ENCODE results near the gene EEF1A2.

DNA sequence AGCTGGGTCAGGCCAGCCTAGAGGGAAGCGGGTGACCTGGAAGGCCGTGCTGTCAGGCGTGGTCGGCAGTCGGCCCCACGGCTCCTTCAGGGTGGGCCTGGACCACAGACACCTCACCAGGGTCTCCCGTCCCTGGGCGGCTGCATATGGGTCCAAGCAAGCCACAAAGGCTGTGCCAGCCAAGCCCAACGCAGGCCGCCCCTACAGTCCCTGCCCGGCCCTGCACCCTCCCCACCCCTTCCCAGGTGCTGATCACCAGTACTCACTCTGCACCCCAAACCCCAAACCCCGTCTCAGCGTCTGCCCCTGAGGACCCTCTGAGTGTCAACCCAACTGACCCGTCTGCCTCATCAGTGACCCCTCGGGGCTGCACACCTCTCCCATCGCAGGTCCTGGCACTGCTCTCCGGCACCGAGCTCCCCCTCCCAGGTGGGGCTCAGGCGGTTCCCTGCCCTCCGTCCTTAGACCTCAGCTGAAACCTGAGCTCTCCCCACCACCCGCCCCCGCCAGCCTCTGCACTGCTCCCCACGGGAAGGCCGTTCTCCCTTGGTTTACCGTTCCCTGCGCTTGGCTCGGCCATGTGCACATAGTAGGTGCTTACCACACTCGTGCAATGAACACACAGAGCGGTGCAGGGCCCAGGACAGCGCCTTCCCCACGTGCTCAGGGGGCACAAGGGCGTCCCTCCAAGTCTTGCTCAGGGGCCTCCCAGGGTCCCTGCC lies 20.2 kb upstream of the EEF1A2 start:
- TF ChIP-seq POLR2AphosphoS5 (IDR thresholded peaks at IDR 0.05; ENCODE audit: low read depth): no peak
- TF ChIP-seq CREB1 (CRISPR knock-in tag; IDR thresholded peaks at IDR 0.05; ENCODE audit: low read depth): no peak
- TF ChIP-seq CTCF (conservative IDR thresholded peaks at IDR 0.05; ENCODE audit: low read depth in 2 of 2): no peak
- no peak for TF ChIP-seq EZH2 (IDR thresholded peaks at IDR 0.05; ENCODE audit: low read depth, unreplicated experiment)
- TF ChIP-seq, protein P1, sequence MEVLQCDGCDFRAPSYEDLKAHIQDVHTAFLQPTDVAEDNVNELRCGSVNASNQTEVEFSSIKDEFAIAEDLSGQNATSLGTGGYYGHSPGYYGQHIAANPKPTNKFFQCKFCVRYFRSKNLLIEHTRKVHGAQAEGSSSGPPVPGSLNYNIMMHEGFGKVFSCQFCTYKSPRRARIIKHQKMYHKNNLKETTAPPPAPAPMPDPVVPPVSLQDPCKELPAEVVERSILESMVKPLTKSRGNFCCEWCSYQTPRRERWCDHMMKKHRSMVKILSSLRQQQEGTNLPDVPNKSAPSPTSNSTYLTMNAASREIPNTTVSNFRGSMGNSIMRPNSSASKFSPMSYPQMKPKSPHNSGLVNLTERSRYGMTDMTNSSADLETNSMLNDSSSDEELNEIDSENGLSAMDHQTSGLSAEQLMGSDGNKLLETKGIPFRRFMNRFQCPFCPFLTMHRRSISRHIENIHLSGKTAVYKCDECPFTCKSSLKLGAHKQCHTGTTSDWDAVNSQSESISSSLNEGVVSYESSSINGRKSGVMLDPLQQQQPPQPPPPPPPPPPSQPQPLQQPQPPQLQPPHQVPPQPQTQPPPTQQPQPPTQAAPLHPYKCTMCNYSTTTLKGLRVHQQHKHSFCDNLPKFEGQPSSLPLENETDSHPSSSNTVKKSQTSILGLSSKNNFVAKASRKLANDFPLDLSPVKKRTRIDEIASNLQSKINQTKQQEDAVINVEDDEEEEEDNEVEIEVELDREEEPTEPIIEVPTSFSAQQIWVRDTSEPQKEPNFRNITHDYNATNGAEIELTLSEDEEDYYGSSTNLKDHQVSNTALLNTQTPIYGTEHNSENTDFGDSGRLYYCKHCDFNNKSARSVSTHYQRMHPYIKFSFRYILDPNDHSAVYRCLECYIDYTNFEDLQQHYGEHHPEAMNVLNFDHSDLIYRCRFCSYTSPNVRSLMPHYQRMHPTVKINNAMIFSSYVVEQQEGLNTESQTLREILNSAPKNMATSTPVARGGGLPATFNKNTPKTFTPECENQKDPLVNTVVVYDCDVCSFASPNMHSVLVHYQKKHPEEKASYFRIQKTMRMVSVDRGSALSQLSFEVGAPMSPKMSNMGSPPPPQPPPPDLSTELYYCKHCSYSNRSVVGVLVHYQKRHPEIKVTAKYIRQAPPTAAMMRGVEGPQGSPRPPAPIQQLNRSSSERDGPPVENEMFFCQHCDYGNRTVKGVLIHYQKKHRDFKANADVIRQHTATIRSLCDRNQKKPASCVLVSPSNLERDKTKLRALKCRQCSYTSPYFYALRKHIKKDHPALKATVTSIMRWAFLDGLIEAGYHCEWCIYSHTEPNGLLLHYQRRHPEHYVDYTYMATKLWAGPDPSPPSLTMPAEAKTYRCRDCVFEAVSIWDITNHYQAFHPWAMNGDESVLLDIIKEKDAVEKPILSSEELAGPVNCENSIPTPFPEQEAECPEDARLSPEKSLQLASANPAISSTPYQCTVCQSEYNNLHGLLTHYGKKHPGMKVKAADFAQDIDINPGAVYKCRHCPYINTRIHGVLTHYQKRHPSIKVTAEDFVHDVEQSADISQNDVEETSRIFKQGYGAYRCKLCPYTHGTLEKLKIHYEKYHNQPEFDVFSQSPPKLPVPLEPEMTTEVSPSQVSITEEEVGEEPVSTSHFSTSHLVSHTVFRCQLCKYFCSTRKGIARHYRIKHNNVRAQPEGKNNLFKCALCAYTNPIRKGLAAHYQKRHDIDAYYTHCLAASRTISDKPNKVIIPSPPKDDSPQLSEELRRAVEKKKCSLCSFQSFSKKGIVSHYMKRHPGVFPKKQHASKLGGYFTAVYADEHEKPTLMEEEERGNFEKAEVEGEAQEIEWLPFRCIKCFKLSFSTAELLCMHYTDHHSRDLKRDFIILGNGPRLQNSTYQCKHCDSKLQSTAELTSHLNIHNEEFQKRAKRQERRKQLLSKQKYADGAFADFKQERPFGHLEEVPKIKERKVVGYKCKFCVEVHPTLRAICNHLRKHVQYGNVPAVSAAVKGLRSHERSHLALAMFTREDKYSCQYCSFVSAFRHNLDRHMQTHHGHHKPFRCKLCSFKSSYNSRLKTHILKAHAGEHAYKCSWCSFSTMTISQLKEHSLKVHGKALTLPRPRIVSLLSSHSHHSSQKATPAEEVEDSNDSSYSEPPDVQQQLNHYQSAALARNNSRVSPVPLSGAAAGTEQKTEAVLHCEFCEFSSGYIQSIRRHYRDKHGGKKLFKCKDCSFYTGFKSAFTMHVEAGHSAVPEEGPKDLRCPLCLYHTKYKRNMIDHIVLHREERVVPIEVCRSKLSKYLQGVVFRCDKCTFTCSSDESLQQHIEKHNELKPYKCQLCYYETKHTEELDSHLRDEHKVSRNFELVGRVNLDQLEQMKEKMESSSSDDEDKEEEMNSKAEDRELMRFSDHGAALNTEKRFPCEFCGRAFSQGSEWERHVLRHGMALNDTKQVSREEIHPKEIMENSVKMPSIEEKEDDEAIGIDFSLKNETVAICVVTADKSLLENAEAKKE (CRISPR knock-in tag; IDR thresholded peaks at IDR 0.05): no peak
- no peak for TF ChIP-seq EZH2phosphoT487 (IDR thresholded peaks at IDR 0.05; ENCODE audit: unreplicated experiment)
- TF ChIP-seq ZNF114 (CRISPR knock-in tag; IDR thresholded peaks at IDR 0.05): no peak

Data from GM23338 (cell line).